Left lung (tissue), 14 donors: ENCODE data around the gene CNBP. TPM values are rescaled to one million over a fixed set of nuclear protein-coding genes. Genes with fewer than 3 reads are reported as not detected.

Source experiments
- ATAC-seq: fragments of 200-7000 bp; cut with Tn5 transposase; one replicate; pipeline ENCODE4 v1.9.1; 2020; ENCODE audit warnings: moderate library complexity
- DNase-seq, 4 donors: peaks; one replicate each; pipeline ENCODE4 v3.0.0-alpha.2; 2013 to 2020
- H3K27ac ChIP-seq, 2 donors: fragments of 200-600 bp; sonication (generic) in 1 of 2; one replicate each; pipeline versions ENCODE4 v1.5.0 to v1.8.0; 2020 to 2021
- H3K27me3 ChIP-seq, 2 donors: fragments of 200-600 bp; sonication (generic) in 1 of 2; one replicate each; pipeline versions ENCODE4 v1.5.0 to v1.8.0; 2020 to 2021
- H3K36me3 ChIP-seq, 2 donors: fragments of 200-600 bp; sonication (generic) in 1 of 2; one replicate each; pipeline versions ENCODE4 v1.5.0 to v1.8.0; 2020 to 2021
- H3K4me1 ChIP-seq, 2 donors: fragments of 200-600 bp; one replicate each; pipeline ENCODE4 v1.8.0; 2021
- H3K4me3 ChIP-seq, 2 donors: fragments of 200-600 bp; sonication (generic) in 1 of 2; one replicate each; pipeline versions ENCODE4 v1.5.0 to v1.8.0; 2020 to 2021; ENCODE audit warnings: mild to moderate bottlenecking in 1 of 2
- H3K9me3 ChIP-seq, 2 donors: fragments of 200-600 bp; sonication (generic) in 1 of 2; one replicate each; pipeline versions ENCODE4 v1.5.0 to v1.8.0; 2020 to 2021
- CTCF ChIP-seq, 2 donors: fragments of 200-600 bp; sonication (generic) in 1 of 2; IDR thresholded peaks; one replicate each; pipeline versions ENCODE4 v1.5.0 to v1.8.0; 2021; ENCODE audit warnings: antibody characterized with exemption in 2 of 2
- intact Hi-C, 2 donors: fragments of 100-400 bp; cut with DNase I; formaldehyde crosslinking; loops; one replicate each; pipeline versions ENCODE4 v1.11.2 to v1.14.2; 2022
- long read RNA-seq, 12 donors: library from polyadenylated mRNA in 2 of 12; unstranded in 2 of 12; transcript quantifications; one replicate each; pipeline ENCODE4 v2.0.0 and lab custom pipeline, GENCODE V29; 2019 to 2026
- polyA plus RNA-seq, 6 donors: library from polyadenylated mRNA; unstranded; fragments of 120-200 nt; gene quantifications; one replicate each; pipeline ENCODE4 v1.2.1, GENCODE V29; 2013; ENCODE audit not compliant: insufficient read length in 6 of 6
- total RNA-seq, 2 donors: library from RNA; stranded (reverse); fragmentation: NEBNext Ultra II Directional; extraction: Animal tissue kit (Norgen Biotek cat#: 25700); gene quantifications; one replicate each; pipeline ENCODE4 v1.2.1, GENCODE V29; 2021
- donor health status: DM: no; HTN: yes; CAD: no.
- donor health status: DM: no; HTN: no; CAD: no.

The CNBP gene
- total RNA-seq (100 to 1,000 TPM; 221 to 319 TPM), polyA plus RNA-seq (100 to 1,000 TPM; 386 to 450 (median 422) TPM)
- long read RNA-seq, donor 1, transcript CNBP-206 (4 exons, 1,026 nt) = minor isoform, 5 of 298 reads
- long read RNA-seq, donor 1, transcript CNBP-204 (5 exons, 1,641 nt) = minor isoform, 24 of 298 reads
- long read RNA-seq, donor 1, transcript CNBP-207 (5 exons, 1,626 nt) = minor isoform, 85 of 298 reads
- long read RNA-seq, donor 1, transcript CNBP-201 (5 exons, 1,664 nt) = major isoform, 114 of 298 reads
- long read RNA-seq, donor 1, partial matches to known transcripts = 25 of 298 reads
- long read RNA-seq, donor 1, other reads (novel, unspliced or antisense) = 31 of 298 reads
- long read RNA-seq, donor 2, transcript CNBP-207 (5 exons, 1,626 nt) = minor isoform, 63 of 210 reads
- long read RNA-seq, donor 2, transcript CNBP-204 (5 exons, 1,641 nt) = minor isoform, 28 of 210 reads
- long read RNA-seq, donor 2, transcript CNBP-201 (5 exons, 1,664 nt) = major isoform, 78 of 210 reads
- long read RNA-seq, donor 2, partial matches to known transcripts = 34 of 210 reads
- long read RNA-seq, donor 2, other reads (novel, unspliced or antisense) = 0 of 210 reads
- long read RNA-seq, donor 3, transcript CNBP-201 (5 exons, 1,664 nt) = major isoform, 89 of 217 reads
- long read RNA-seq, donor 3, transcript CNBP-204 (5 exons, 1,641 nt) = minor isoform, 33 of 217 reads
- long read RNA-seq, donor 3, transcript CNBP-207 (5 exons, 1,626 nt) = minor isoform, 63 of 217 reads
- long read RNA-seq, donor 3, partial matches to known transcripts = 5 of 217 reads
- long read RNA-seq, donor 3, other reads (novel, unspliced or antisense) = 17 of 217 reads
- long read RNA-seq, donor 4, transcript CNBP-208 (5 exons, 1,549 nt) = minor isoform, 6 of 204 reads
- long read RNA-seq, donor 4, transcript CNBP-204 (5 exons, 1,641 nt) = minor isoform, 14 of 204 reads
- long read RNA-seq, donor 4, transcript CNBP-207 (5 exons, 1,626 nt) = minor isoform, 68 of 204 reads
- long read RNA-seq, donor 4, transcript CNBP-201 (5 exons, 1,664 nt) = major isoform, 77 of 204 reads
- long read RNA-seq, donor 4, partial matches to known transcripts = 8 of 204 reads
- long read RNA-seq, donor 4, other reads (novel, unspliced or antisense) = 30 of 204 reads
- long read RNA-seq, donor 5, transcript CNBP-204 (5 exons, 1,641 nt) = minor isoform, 38 of 243 reads
- long read RNA-seq, donor 5, transcript CNBP-209 (2 exons, 641 nt) = minor isoform, 6 of 243 reads
- long read RNA-seq, donor 5, transcript CNBP-201 (5 exons, 1,664 nt) = major isoform, 90 of 243 reads
- long read RNA-seq, donor 5, transcript CNBP-207 (5 exons, 1,626 nt) = minor isoform, 68 of 243 reads
- long read RNA-seq, donor 5, partial matches to known transcripts = 7 of 243 reads
- long read RNA-seq, donor 5, other reads (novel, unspliced or antisense) = 24 of 243 reads
- long read RNA-seq, donor 6, transcript CNBP-202 (5 exons, 1,040 nt) = minor isoform, 5 of 222 reads
- long read RNA-seq, donor 6, transcript CNBP-204 (5 exons, 1,641 nt) = minor isoform, 19 of 222 reads
- long read RNA-seq, donor 6, transcript CNBP-201 (5 exons, 1,664 nt) = major isoform, 80 of 222 reads
- long read RNA-seq, donor 6, transcript CNBP-207 (5 exons, 1,626 nt) = minor isoform, 76 of 222 reads
- long read RNA-seq, donor 6, partial matches to known transcripts = 15 of 222 reads
- long read RNA-seq, donor 6, other reads (novel, unspliced or antisense) = 21 of 222 reads
- long read RNA-seq, donor 7, transcript CNBP-201 (5 exons, 1,664 nt) = major isoform, 60 of 153 reads
- long read RNA-seq, donor 7, transcript CNBP-207 (5 exons, 1,626 nt) = minor isoform, 47 of 153 reads
- long read RNA-seq, donor 7, transcript CNBP-204 (5 exons, 1,641 nt) = minor isoform, 15 of 153 reads
- long read RNA-seq, donor 7, partial matches to known transcripts = 5 of 153 reads
- long read RNA-seq, donor 7, other reads (novel, unspliced or antisense) = 15 of 153 reads
- long read RNA-seq, donor 8, transcript CNBP-207 (5 exons, 1,626 nt) = minor isoform, 37 of 186 reads
- long read RNA-seq, donor 8, transcript CNBP-204 (5 exons, 1,641 nt) = minor isoform, 24 of 186 reads
- long read RNA-seq, donor 8, transcript CNBP-201 (5 exons, 1,664 nt) = major isoform, 66 of 186 reads
- long read RNA-seq, donor 8, partial matches to known transcripts = 27 of 186 reads
- long read RNA-seq, donor 8, other reads (novel, unspliced or antisense) = 22 of 186 reads
- long read RNA-seq, donor 9 = 0 reads
- long read RNA-seq, donor 10, transcript CNBP-204 (5 exons, 1,641 nt) = minor isoform, 32 of 361 reads
- long read RNA-seq, donor 10, transcript CNBP-207 (5 exons, 1,626 nt) = minor isoform, 117 of 361 reads
- long read RNA-seq, donor 10, transcript CNBP-208 (5 exons, 1,549 nt) = minor isoform, 13 of 361 reads
- long read RNA-seq, donor 10, transcript CNBP-201 (5 exons, 1,664 nt) = major isoform, 124 of 361 reads
- long read RNA-seq, donor 10, partial matches to known transcripts = 5 of 361 reads
- long read RNA-seq, donor 10, other reads (novel, unspliced or antisense) = 60 of 361 reads
- long read RNA-seq, donor 11, transcript CNBP-201 (5 exons, 1,664 nt) = major isoform, 50 of 136 reads
- long read RNA-seq, donor 11, transcript CNBP-204 (5 exons, 1,641 nt) = minor isoform, 12 of 136 reads
- long read RNA-seq, donor 11, transcript CNBP-207 (5 exons, 1,626 nt) = minor isoform, 41 of 136 reads
- long read RNA-seq, donor 11, partial matches to known transcripts = 5 of 136 reads
- long read RNA-seq, donor 11, other reads (novel, unspliced or antisense) = 18 of 136 reads
- long read RNA-seq, donor 12, transcript CNBP-208 (5 exons, 1,549 nt) = minor isoform, 8 of 185 reads
- long read RNA-seq, donor 12, transcript CNBP-204 (5 exons, 1,641 nt) = minor isoform, 27 of 185 reads
- long read RNA-seq, donor 12, transcript CNBP-201 (5 exons, 1,664 nt) = major isoform, 73 of 185 reads
- long read RNA-seq, donor 12, transcript CNBP-207 (5 exons, 1,626 nt) = minor isoform, 43 of 185 reads
- long read RNA-seq, donor 12, partial matches to known transcripts = 13 of 185 reads
- long read RNA-seq, donor 12, other reads (novel, unspliced or antisense) = 13 of 185 reads

GRCh38 chr3:129183569-129184395 is at the start of gene CNBP:
TSS of gene CNBP (minus strand) at chr3:129183896. CDS start at chr3:129171757, 12,139 bp downstream.
- no peak for TF ChIP-seq CTCF (IDR thresholded peaks at IDR 0.05)
- Histone ChIP-seq H3K9me3 (no peaks in the 10 kb centered on the region), H3K27ac (peak within 1 kb of the TSS; percentile 98), H3K4me1 (peaks cover 31 to 61% of the 10 kb centered on the region in 2 donors), H3K4me3 (peak within 1 kb of the TSS; percentile 95 to 99), H3K27me3 (no peaks in the 10 kb centered on the region), H3K36me3 (peaks cover 0 to 8% of the 10 kb centered on the region in 2 donors)
- ATAC-seq (peak; percentile 99), DNase-seq (peak; percentile 94 to 97 (median 95))
- intact Hi-C loops = no loop called here

- no peak for TF ChIP-seq CTCF (IDR thresholded peaks at IDR 0.05)
- intact Hi-C loops = no loop called here
- peaks cover 3 to 83% of the 10 kb centered on the region in 2 donors for H3K4me1 ChIP-seq
- H3K27me3 ChIP-seq = no peaks in the 10 kb centered on the region
- DNase-seq (no peak), ATAC-seq (no peak)
- peak overlapping the region in 1 of 2 donors; percentile 10 for H3K4me3 ChIP-seq
- H3K36me3 ChIP-seq = no peaks in the 10 kb centered on the region
- no peaks in the 10 kb centered on the region for H3K9me3 ChIP-seq
- peak overlapping the region; percentile 69 to 94 for H3K27ac ChIP-seq
Observed at GRCh38 chr3:129231331-129232119, 47.8 kb upstream of the CNBP start.
